H1 (cell line): ENCODE results near the gene OTOP1. TPM values are rescaled to one million over a fixed set of nuclear protein-coding genes. Genes with fewer than 3 reads are reported as not detected.

Experiments
- ASH2L ChIP-seq: fragments of 200-600, 300-600 bp; sonication (generic); IDR thresholded peaks from one replicate; pipeline ENCODE4 v1.7.1; 2017; ENCODE audit warnings: low read length
- KDM1A ChIP-seq: fragments of 200-600, 300-600 bp; sonication (generic); IDR thresholded peaks from 2 replicates; pipeline ENCODE4 v1.7.1; 2016; ENCODE audit warnings: mild to moderate bottlenecking, low read length, borderline replicate concordance
- POLR2A ChIP-seq, 2 experiments: IDR thresholded peaks; 1 replicate in 1 of 2; 2 replicates in 1 of 2; pipeline ENCODE4 v1.6.1; 2011; ENCODE audit warnings: low read depth in 2 of 2, low read length in 2 of 2, mild to moderate bottlenecking in 2 of 2; ENCODE audit errors: control extremely low read depth in 1 of 2
- RBBP5 ChIP-seq: IDR thresholded peaks from 2 replicates; pipeline ENCODE4 v1.7.1; 2012; ENCODE audit warnings: low read depth, mild to moderate bottlenecking, inconsistent platforms, low read length, moderate library complexity, borderline replicate concordance
- SIRT6 ChIP-seq: IDR thresholded peaks from one replicate; pipeline ENCODE4 v1.7.1; 2012; ENCODE audit warnings: low read length, inconsistent platforms
- polyA plus RNA-seq, 7 experiments: library from polyadenylated mRNA; depleted of rRNA in 3 of 7; stranded (reverse) in 5 of 7; unstranded in 2 of 7; fragments of >200 nt in 5 of 7; fragments of 200-250 nt in 2 of 7; gene quantifications; 1 replicate in 5 of 7; 2 replicates in 1 of 7; 4 replicates in 1 of 7; pipeline versions ENCODE4 v1.2.1 to v1.2.3, GENCODE V29; 2011 to 2013; ENCODE audit warnings: missing spikeins in 2 of 7, mixed read lengths in 2 of 7
- total RNA-seq: library from RNA; stranded (reverse); fragmentation: NEBNext Ultra II Directional; extraction: Animal tissue kit (Norgen Biotek cat#: 25700); gene quantifications from 2 replicates; pipeline ENCODE4 v1.2.1, GENCODE V29; 2021
- TF ChIP-seq, protein P1 (sequence below): fragments of 300-600 bp; sonication (generic); IDR thresholded peaks from 2 replicates; pipeline ENCODE4 v1.7.1; 2012; ENCODE audit warnings: low read length, moderate library complexity, mild to moderate bottlenecking, inconsistent platforms; ENCODE audit not compliant: insufficient replicate concordance
- TF ChIP-seq, protein P2 (sequence below): IDR thresholded peaks from 2 replicates; pipeline ENCODE4 v1.6.1; 2012; ENCODE audit warnings: low read length, inconsistent platforms
- TF ChIP-seq, protein P3 (sequence below), 3 experiments: IDR thresholded peaks; 1 replicate in 2 of 3; 2 replicates in 1 of 3; pipeline versions ENCODE4 v1.5.1 to v1.6.1; 2011; ENCODE audit warnings: low read length in 3 of 3, mild to moderate bottlenecking in 3 of 3, inconsistent platforms in 2 of 3, low read depth in 1 of 3, moderate library complexity in 1 of 3; ENCODE audit not compliant: insufficient read depth in 1 of 3; ENCODE audit errors: control extremely low read depth in 1 of 3

The OTOP1 gene
- total and polyA plus RNA-seq, 2 of the 8 experiments (the other 6 are each of a cell fraction or from before 2014, with no cell fraction given): not detected

- TF ChIP-seq, protein P1, sequence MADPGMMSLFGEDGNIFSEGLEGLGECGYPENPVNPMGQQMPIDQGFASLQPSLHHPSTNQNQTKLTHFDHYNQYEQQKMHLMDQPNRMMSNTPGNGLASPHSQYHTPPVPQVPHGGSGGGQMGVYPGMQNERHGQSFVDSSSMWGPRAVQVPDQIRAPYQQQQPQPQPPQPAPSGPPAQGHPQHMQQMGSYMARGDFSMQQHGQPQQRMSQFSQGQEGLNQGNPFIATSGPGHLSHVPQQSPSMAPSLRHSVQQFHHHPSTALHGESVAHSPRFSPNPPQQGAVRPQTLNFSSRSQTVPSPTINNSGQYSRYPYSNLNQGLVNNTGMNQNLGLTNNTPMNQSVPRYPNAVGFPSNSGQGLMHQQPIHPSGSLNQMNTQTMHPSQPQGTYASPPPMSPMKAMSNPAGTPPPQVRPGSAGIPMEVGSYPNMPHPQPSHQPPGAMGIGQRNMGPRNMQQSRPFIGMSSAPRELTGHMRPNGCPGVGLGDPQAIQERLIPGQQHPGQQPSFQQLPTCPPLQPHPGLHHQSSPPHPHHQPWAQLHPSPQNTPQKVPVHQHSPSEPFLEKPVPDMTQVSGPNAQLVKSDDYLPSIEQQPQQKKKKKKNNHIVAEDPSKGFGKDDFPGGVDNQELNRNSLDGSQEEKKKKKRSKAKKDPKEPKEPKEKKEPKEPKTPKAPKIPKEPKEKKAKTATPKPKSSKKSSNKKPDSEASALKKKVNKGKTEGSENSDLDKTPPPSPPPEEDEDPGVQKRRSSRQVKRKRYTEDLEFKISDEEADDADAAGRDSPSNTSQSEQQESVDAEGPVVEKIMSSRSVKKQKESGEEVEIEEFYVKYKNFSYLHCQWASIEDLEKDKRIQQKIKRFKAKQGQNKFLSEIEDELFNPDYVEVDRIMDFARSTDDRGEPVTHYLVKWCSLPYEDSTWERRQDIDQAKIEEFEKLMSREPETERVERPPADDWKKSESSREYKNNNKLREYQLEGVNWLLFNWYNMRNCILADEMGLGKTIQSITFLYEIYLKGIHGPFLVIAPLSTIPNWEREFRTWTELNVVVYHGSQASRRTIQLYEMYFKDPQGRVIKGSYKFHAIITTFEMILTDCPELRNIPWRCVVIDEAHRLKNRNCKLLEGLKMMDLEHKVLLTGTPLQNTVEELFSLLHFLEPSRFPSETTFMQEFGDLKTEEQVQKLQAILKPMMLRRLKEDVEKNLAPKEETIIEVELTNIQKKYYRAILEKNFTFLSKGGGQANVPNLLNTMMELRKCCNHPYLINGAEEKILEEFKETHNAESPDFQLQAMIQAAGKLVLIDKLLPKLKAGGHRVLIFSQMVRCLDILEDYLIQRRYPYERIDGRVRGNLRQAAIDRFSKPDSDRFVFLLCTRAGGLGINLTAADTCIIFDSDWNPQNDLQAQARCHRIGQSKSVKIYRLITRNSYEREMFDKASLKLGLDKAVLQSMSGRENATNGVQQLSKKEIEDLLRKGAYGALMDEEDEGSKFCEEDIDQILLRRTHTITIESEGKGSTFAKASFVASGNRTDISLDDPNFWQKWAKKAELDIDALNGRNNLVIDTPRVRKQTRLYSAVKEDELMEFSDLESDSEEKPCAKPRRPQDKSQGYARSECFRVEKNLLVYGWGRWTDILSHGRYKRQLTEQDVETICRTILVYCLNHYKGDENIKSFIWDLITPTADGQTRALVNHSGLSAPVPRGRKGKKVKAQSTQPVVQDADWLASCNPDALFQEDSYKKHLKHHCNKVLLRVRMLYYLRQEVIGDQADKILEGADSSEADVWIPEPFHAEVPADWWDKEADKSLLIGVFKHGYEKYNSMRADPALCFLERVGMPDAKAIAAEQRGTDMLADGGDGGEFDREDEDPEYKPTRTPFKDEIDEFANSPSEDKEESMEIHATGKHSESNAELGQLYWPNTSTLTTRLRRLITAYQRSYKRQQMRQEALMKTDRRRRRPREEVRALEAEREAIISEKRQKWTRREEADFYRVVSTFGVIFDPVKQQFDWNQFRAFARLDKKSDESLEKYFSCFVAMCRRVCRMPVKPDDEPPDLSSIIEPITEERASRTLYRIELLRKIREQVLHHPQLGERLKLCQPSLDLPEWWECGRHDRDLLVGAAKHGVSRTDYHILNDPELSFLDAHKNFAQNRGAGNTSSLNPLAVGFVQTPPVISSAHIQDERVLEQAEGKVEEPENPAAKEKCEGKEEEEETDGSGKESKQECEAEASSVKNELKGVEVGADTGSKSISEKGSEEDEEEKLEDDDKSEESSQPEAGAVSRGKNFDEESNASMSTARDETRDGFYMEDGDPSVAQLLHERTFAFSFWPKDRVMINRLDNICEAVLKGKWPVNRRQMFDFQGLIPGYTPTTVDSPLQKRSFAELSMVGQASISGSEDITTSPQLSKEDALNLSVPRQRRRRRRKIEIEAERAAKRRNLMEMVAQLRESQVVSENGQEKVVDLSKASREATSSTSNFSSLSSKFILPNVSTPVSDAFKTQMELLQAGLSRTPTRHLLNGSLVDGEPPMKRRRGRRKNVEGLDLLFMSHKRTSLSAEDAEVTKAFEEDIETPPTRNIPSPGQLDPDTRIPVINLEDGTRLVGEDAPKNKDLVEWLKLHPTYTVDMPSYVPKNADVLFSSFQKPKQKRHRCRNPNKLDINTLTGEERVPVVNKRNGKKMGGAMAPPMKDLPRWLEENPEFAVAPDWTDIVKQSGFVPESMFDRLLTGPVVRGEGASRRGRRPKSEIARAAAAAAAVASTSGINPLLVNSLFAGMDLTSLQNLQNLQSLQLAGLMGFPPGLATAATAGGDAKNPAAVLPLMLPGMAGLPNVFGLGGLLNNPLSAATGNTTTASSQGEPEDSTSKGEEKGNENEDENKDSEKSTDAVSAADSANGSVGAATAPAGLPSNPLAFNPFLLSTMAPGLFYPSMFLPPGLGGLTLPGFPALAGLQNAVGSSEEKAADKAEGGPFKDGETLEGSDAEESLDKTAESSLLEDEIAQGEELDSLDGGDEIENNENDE: no peak
- TF ChIP-seq ASH2L: no peak
- TF ChIP-seq SIRT6: no peak
- TF ChIP-seq, protein P2, sequence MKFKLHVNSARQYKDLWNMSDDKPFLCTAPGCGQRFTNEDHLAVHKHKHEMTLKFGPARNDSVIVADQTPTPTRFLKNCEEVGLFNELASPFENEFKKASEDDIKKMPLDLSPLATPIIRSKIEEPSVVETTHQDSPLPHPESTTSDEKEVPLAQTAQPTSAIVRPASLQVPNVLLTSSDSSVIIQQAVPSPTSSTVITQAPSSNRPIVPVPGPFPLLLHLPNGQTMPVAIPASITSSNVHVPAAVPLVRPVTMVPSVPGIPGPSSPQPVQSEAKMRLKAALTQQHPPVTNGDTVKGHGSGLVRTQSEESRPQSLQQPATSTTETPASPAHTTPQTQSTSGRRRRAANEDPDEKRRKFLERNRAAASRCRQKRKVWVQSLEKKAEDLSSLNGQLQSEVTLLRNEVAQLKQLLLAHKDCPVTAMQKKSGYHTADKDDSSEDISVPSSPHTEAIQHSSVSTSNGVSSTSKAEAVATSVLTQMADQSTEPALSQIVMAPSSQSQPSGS: no peak
- TF ChIP-seq POLR2A (IDR thresholded peaks at IDR 0.05; ENCODE audit: control extremely low read depth in 1 of 2, low read depth in 2 of 2, low read length in 2 of 2): no peak
- TF ChIP-seq KDM1A: no peak
- TF ChIP-seq, protein P3, sequence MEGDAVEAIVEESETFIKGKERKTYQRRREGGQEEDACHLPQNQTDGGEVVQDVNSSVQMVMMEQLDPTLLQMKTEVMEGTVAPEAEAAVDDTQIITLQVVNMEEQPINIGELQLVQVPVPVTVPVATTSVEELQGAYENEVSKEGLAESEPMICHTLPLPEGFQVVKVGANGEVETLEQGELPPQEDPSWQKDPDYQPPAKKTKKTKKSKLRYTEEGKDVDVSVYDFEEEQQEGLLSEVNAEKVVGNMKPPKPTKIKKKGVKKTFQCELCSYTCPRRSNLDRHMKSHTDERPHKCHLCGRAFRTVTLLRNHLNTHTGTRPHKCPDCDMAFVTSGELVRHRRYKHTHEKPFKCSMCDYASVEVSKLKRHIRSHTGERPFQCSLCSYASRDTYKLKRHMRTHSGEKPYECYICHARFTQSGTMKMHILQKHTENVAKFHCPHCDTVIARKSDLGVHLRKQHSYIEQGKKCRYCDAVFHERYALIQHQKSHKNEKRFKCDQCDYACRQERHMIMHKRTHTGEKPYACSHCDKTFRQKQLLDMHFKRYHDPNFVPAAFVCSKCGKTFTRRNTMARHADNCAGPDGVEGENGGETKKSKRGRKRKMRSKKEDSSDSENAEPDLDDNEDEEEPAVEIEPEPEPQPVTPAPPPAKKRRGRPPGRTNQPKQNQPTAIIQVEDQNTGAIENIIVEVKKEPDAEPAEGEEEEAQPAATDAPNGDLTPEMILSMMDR (IDR thresholded peaks at IDR 0.05; ENCODE audit: control extremely low read depth in 1 of 3, insufficient read depth in 1 of 3, low read depth in 1 of 3, low read length in 3 of 3): no peak
- no peak for TF ChIP-seq RBBP5
Observed at GRCh38 chr4:4269856-4270255, 43.1 kb upstream of the OTOP1 start (continued).
